ENCODE results near the gene TBCB.

GRCh38 chr19:36103040-36103626, 12.1 kb upstream of the TBCB start:
- TF ChIP-seq REST (IDR thresholded peaks at IDR 0.05; ENCODE audit: insufficient replicate concordance, low read depth) (no peak), CTCF (IDR thresholded peaks at IDR 0.05; ENCODE audit: insufficient read depth, low read length) (no peak), GABPA (IDR thresholded peaks at IDR 0.05; ENCODE audit: low read depth) (no peak)
